Ishikawa (cell line): ENCODE measurements around the gene PPP1R12B.

Source experiments
- EP300 ChIP-seq: IDR thresholded peaks from 2 replicates; pipeline ENCODE4 v1.6.1; 2012; ENCODE audit warnings: borderline replicate concordance
- TF ChIP-seq, protein P1 (sequence below): IDR thresholded peaks from 2 replicates; pipeline ENCODE4 v1.6.1; 2012

GRCh38 chr1:202365092-202365815, 16.8 kb downstream of the PPP1R12B start:
- TF ChIP-seq, protein P1, sequence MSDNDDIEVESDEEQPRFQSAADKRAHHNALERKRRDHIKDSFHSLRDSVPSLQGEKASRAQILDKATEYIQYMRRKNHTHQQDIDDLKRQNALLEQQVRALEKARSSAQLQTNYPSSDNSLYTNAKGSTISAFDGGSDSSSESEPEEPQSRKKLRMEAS, result no peak
- TF ChIP-seq EP300, result no peak
